HepG2 (cell line): ENCODE results near the gene P2RX3. TPM values are rescaled to one million over a fixed set of nuclear protein-coding genes. Genes with fewer than 3 reads are reported as not detected.

Experiments
- CBX5 ChIP-seq: sonication (generic); formaldehyde crosslinking; IDR thresholded peaks from 2 replicates; pipeline ENCODE4 v1.4.0; 2020; ENCODE audit warnings: missing genetic modification reagents, borderline replicate concordance
- CEBPG ChIP-seq: IDR thresholded peaks from 2 replicates; pipeline ENCODE4 v1.6.1; 2016
- DR1 ChIP-seq: sonication (generic); formaldehyde crosslinking; IDR thresholded peaks from 2 replicates; pipeline ENCODE4 v1.8.0; 2021; ENCODE audit warnings: mild to moderate bottlenecking, missing genetic modification reagents, inconsistent platforms
- GATA4 ChIP-seq: sonication (generic); IDR thresholded peaks from 2 replicates; pipeline ENCODE4 v1.6.1; 2016; ENCODE audit warnings: antibody characterized with exemption, low read depth, borderline replicate concordance
- HMGA1 ChIP-seq: sonication (generic); formaldehyde crosslinking; conservative IDR thresholded peaks from 2 replicates; pipeline ENCODE4 v1.4.0; 2020; ENCODE audit warnings: missing genetic modification reagents
- MAFF ChIP-seq: IDR thresholded peaks from 2 replicates; pipeline ENCODE4 v1.6.1; 2011; ENCODE audit warnings: low read depth, low read length, improper control_type of control experiment
- MTA1 ChIP-seq: sonication (generic); formaldehyde crosslinking; IDR thresholded peaks from 2 replicates; pipeline ENCODE4 v1.4.0; 2020; ENCODE audit warnings: missing genetic modification reagents, mild to moderate bottlenecking, borderline replicate concordance
- MTA3 ChIP-seq: sonication (generic); formaldehyde crosslinking; IDR thresholded peaks from 2 replicates; pipeline ENCODE4 v1.4.0; 2020; ENCODE audit warnings: missing genetic modification reagents
- NR3C1 ChIP-seq: sonication (generic); formaldehyde crosslinking; IDR thresholded peaks from 2 replicates; pipeline ENCODE4 v1.4.0; 2020; ENCODE audit warnings: missing genetic modification reagents
- PCBP1 ChIP-seq: fragments of 200-400 bp; formaldehyde crosslinking; IDR thresholded peaks from 2 replicates; pipeline ENCODE4 v1.6.1; 2017; ENCODE audit warnings: mild to moderate bottlenecking, low read depth, low read length, borderline replicate concordance
- PHF21A ChIP-seq: sonication (generic); formaldehyde crosslinking; IDR thresholded peaks from 2 replicates; pipeline ENCODE4 v1.5.0; 2020; ENCODE audit warnings: mild to moderate bottlenecking, missing genetic modification reagents
- POLR2A ChIP-seq, 2 experiments: IDR thresholded peaks; 2 replicates each; pipeline ENCODE4 v1.6.1; 2011; ENCODE audit warnings: low read depth in 2 of 2, low read length in 2 of 2, mild to moderate bottlenecking in 1 of 2, moderate library complexity in 1 of 2; ENCODE audit not compliant: insufficient read depth in 1 of 2
- SAP130 ChIP-seq: IDR thresholded peaks from 2 replicates; pipeline ENCODE4 v1.6.1; 2016; ENCODE audit warnings: low read depth
- TAF1 ChIP-seq: sonication (generic); formaldehyde crosslinking; IDR thresholded peaks from 2 replicates; pipeline ENCODE4 v1.4.0; 2020; ENCODE audit warnings: missing genetic modification reagents
- TBX2 ChIP-seq: sonication (generic); formaldehyde crosslinking; IDR thresholded peaks from 2 replicates; pipeline ENCODE4 v1.5.0; 2020; ENCODE audit warnings: missing genetic modification reagents, mild to moderate bottlenecking, borderline replicate concordance
- TCF12 ChIP-seq, 2 experiments: fragments of 450-650 bp in 1 of 2; sonication (generic) in 1 of 2; formaldehyde crosslinking in 1 of 2; IDR thresholded peaks; 2 replicates each; pipeline versions ENCODE4 v1.6.1 to v1.8.0; 2017 to 2022; ENCODE audit warnings: antibody characterized with exemption in 1 of 2, mild to moderate bottlenecking in 1 of 2, missing genetic modification reagents in 1 of 2, moderate library complexity in 1 of 2
- TFAP4 ChIP-seq: sonication (generic); IDR thresholded peaks from 2 replicates; pipeline ENCODE4 v1.6.1; 2016; ENCODE audit warnings: low read depth, borderline replicate concordance
- YY1 ChIP-seq: IDR thresholded peaks from 2 replicates; pipeline ENCODE4 v1.6.1; 2011; ENCODE audit warnings: low read length, low read depth, moderate library complexity, mild to moderate bottlenecking; ENCODE audit not compliant: insufficient read depth, insufficient replicate concordance
- ZFAT ChIP-seq: sonication (generic); formaldehyde crosslinking; conservative IDR thresholded peaks from 2 replicates; pipeline ENCODE4 v1.8.1; 2023; ENCODE audit warnings: missing genetic modification reagents, inconsistent platforms
- ZNF275 ChIP-seq: sonication (generic); formaldehyde crosslinking; IDR thresholded peaks from 2 replicates; pipeline ENCODE4 v1.8.0; 2022; ENCODE audit warnings: missing genetic modification reagents, mild to moderate bottlenecking, inconsistent platforms, borderline replicate concordance
- ZNF280D ChIP-seq: sonication (generic); formaldehyde crosslinking; IDR thresholded peaks from 2 replicates; pipeline ENCODE4 v1.5.1; 2020; ENCODE audit warnings: mild to moderate bottlenecking, missing genetic modification reagents
- ZNF550 ChIP-seq: sonication (generic); formaldehyde crosslinking; IDR thresholded peaks from 2 replicates; pipeline ENCODE4 v1.4.0; 2020; ENCODE audit warnings: mild to moderate bottlenecking, missing genetic modification reagents, borderline replicate concordance
- ZNF713 ChIP-seq: sonication (generic); formaldehyde crosslinking; IDR thresholded peaks from 2 replicates; pipeline ENCODE4 v1.4.0; 2020; ENCODE audit warnings: mild to moderate bottlenecking, missing genetic modification reagents
- ZNF776 ChIP-seq: sonication (generic); formaldehyde crosslinking; IDR thresholded peaks from 2 replicates; pipeline ENCODE4 v1.4.0; 2020; ENCODE audit warnings: mild to moderate bottlenecking, missing genetic modification reagents
- polyA plus RNA-seq, 8 experiments: library from polyadenylated mRNA; depleted of rRNA in 3 of 8; stranded (reverse) in 7 of 8; unstranded in 1 of 8; fragments of >200 nt; fragmentation: Illumina TruSeq in 4 of 8; extraction: Trizol in 4 of 8; gene quantifications; 2 replicates each; pipeline versions ENCODE4 v1.2.1 to v1.2.3, GENCODE V29; 2011 to 2016; ENCODE audit warnings: low read depth in 4 of 8, missing spikeins in 1 of 8, mixed read lengths in 1 of 8; ENCODE audit not compliant: insufficient read depth in 1 of 8
- total RNA-seq, 5 experiments: library from RNA; depleted of rRNA; stranded (reverse); fragments of >200 nt; fragmentation: Illumina TruSeq; extraction: Trizol; gene quantifications; 2 replicates each; pipeline ENCODE4 v1.2.3, GENCODE V29; 2016; ENCODE audit warnings: low read depth in 1 of 5

Gene P2RX3
- total and polyA plus RNA-seq, 2 of the 13 experiments (the other 11 are each of a cell fraction or from before 2014, with no cell fraction given): 0.08 TPM; not detected in 1

GRCh38 chr11:57311109-57311936 lies 26.8 kb upstream of the P2RX3 start (continued):
- TF ChIP-seq ZNF550 (CRISPR knock-in tag) (no peak), ZNF713 (no peak), TCF12 (IDR thresholded peaks at IDR 0.05) (no peak), TCF12 (CRISPR knock-in tag; IDR thresholded peaks at IDR 0.05) (no peak), ZNF776 (CRISPR knock-in tag) (no peak), YY1 (no peak), GATA4 (no peak), SAP130 (CRISPR knock-in tag) (peak; percentile 55), HMGA1 (CRISPR knock-in tag) (no peak), PCBP1 (no peak), PHF21A (CRISPR knock-in tag) (no peak), ZFAT (CRISPR knock-in tag) (no peak), NR3C1 (CRISPR knock-in tag) (no peak), TAF1 (CRISPR knock-in tag) (peak; percentile 39), CEBPG (CRISPR knock-in tag) (peak; percentile 4; the same call in 1 of the 2 replicates), MAFF (no peak), MTA3 (CRISPR knock-in tag) (no peak), MTA1 (CRISPR knock-in tag) (no peak), DR1 (CRISPR knock-in tag) (0 out of 2 replicates have a peak, but pooled peaks have one; percentile 35), POLR2A (IDR thresholded peaks at IDR 0.05; ENCODE audit: insufficient read depth in 1 of 2, low read depth in 2 of 2, low read length in 2 of 2) (peak in 1 of 2 experiments; percentile 39; a peak in 3 of 4 replicates), TFAP4 (0 out of 2 replicates have a peak, but pooled peaks have one; percentile 41), ZNF275 (CRISPR knock-in tag) (no peak), CBX5 (no peak), ZNF280D (CRISPR knock-in tag) (no peak), TBX2 (CRISPR knock-in tag) (0 out of 2 replicates have a peak, but pooled peaks have one; percentile 40)
